Adrenal gland (tissue), 12 donors: ENCODE results near the gene LHFPL6. TPM values are rescaled to one million over a fixed set of nuclear protein-coding genes. Genes with fewer than 3 reads are reported as not detected.

Source experiments
- DNase-seq, 7 donors: peaks; one replicate each; pipeline ENCODE4 v3.0.0-alpha.2; 2019 to 2020
- H3K27ac ChIP-seq, 5 donors: fragments of 200-600 bp; sonication (generic) in 4 of 5; 1 replicate in 3 of 5; 2 replicates in 2 of 5; pipeline versions ENCODE4 v1.5.1 to v1.8.0; 2016 to 2020; ENCODE audit warnings: mild to moderate bottlenecking in 1 of 5
- H3K27me3 ChIP-seq: fragments of 200-600 bp; 2 replicates; pipeline ENCODE4 v1.8.0; 2021
- H3K36me3 ChIP-seq, 2 donors: fragments of 200-600 bp; replicated peaks in 1 of 2; 1 replicate in 1 of 2; 2 replicates in 1 of 2; pipeline versions ENCODE4 v1.5.1 to v1.8.0; 2018 to 2022
- H3K4me1 ChIP-seq, 2 donors: fragments of 200-600 bp; replicated peaks in 1 of 2; 1 replicate in 1 of 2; 2 replicates in 1 of 2; pipeline versions ENCODE4 v1.5.1 to v1.8.0; 2018 to 2021
- H3K4me3 ChIP-seq, 4 donors: fragments of 200-600 bp; sonication (generic) in 3 of 4; one replicate each; pipeline ENCODE4 v1.5.1; 2016 to 2018
- H3K9me3 ChIP-seq, 3 donors: fragments of 200-600 bp; sonication (generic) in 1 of 3; replicated peaks in 1 of 3; 1 replicate in 2 of 3; 2 replicates in 1 of 3; pipeline versions ENCODE4 v1.5.1 to v1.8.0; 2016 to 2021
- CTCF ChIP-seq, 6 experiments: fragments of 450-650 bp in 4 of 6; fragments of 200-600 bp in 2 of 6; sonication (generic) in 1 of 6; IDR thresholded peaks; 1 replicate in 5 of 6; 2 replicates in 1 of 6; pipeline versions ENCODE4 v1.5.1 to v1.8.0; 2016 to 2021; ENCODE audit warnings: antibody characterized with exemption in 6 of 6, mild to moderate bottlenecking in 2 of 6, moderate library complexity in 1 of 6
- POLR2A ChIP-seq, 2 donors: fragments of 450-650 bp; IDR thresholded peaks; one replicate each; pipeline ENCODE4 v1.6.1; 2017; ENCODE audit warnings: antibody characterized with exemption in 2 of 2, mild to moderate bottlenecking in 2 of 2, moderate library complexity in 1 of 2
- WGBS, 4 donors: extraction: QIAGEN DNeasy Blood & Tissue Kit in 2 of 4; methylation state at CpG; one replicate each; pipeline versions ENCODE4 v1.1.5 to v1.1.7; 2013 to 2017; 5-methylcytosine and 5-hydroxymethylcytosine counted together
- intact Hi-C, 2 donors: fragments of 100-400 bp; cut with DNase I; formaldehyde crosslinking; loops; one replicate each; pipeline versions ENCODE4 v1.14.1 to v1.15.0; 2022 to 2023
- polyA plus RNA-seq, 3 donors: library from polyadenylated mRNA; stranded (reverse); fragments of 200-250 nt in 2 of 3; fragments of 350-450 nt in 1 of 3; fragmentation: Illumina TruSeq in 1 of 3; extraction: RNeasy Lipid Tissue Mini Kit (QIAGEN cat#74804) in 1 of 3; gene quantifications; one replicate each; pipeline ENCODE4 v1.2.3, GENCODE V29; 2013 to 2014
- total RNA-seq, 9 donors: library from RNA; depleted of rRNA in 4 of 9; stranded (reverse); fragments of >200 nt in 4 of 9; fragments of 120-200 nt in 1 of 9; fragmentation: NEBNext Ultra II Directional in 1 of 9; extraction: Animal tissue kit (Norgen Biotek cat#: 25700) in 1 of 9; gene quantifications; one replicate each; pipeline versions ENCODE4 v1.1.0 to v1.2.4, GENCODE V29; 2013 to 2023
- donor health status: healthy with polysubstance abuse.
- donor health status: Bipolar disorder and iron deficiency.
- donor health status: DM: yes; HTN: yes; CAD: no.
- donor health status: DM: no; HTN: no; CAD: no.
- donor health status: DM: no; HTN: no; CAD: no.
- donor health status: DM: yes; HTN: yes; CAD: no.

The LHFPL6 gene
- total and polyA plus RNA-seq, 12 donors, result 28.9 to 113 (median 46.6) TPM

DNA sequence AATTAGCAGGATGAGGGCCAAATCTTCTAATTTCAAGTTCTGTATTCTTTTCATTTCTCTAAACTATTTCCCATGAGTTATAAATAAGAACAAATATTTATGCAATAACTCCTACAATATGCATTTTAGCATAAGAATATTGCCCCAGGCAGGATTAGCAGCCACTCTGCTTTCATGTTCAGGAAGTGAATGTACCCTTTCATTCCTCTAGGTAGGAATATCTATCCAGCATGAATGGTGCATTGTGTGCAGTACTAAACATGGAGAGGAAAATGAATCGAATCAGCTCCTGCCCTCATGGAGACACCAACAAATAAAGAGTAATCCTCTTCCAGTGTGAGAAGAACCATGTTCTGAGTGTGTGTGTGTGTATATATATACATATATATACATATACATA lies 41.0 kb downstream of the LHFPL6 start:
- Histone ChIP-seq H3K36me3 (no peaks in the 10 kb centered on the region), H3K27me3 (no peaks in the 10 kb centered on the region), H3K4me1 (peaks cover 0 to 5% of the 10 kb centered on the region in 2 donors), H3K4me3 (no peak overlapping the region), H3K27ac (no peak overlapping the region), H3K9me3 (no peaks in the 10 kb centered on the region)
- DNase-seq, result no peak
- intact Hi-C loops, result no loop called here
- WGBS, 4 donors, result 18 to 94% (median 88%) methylated on average over 1 of the region's 1 CpG
- TF ChIP-seq POLR2A (IDR thresholded peaks at IDR 0.05) (no peak), CTCF (IDR thresholded peaks at IDR 0.05) (no peak)

GRCh38 chr13:39559847-39560246 lies 43.1 kb downstream of the LHFPL6 start:
- no peaks in the 10 kb centered on the region for H3K9me3 ChIP-seq
- no peaks in the 10 kb centered on the region for H3K27me3 ChIP-seq
- peaks cover 0 to 2% of the 10 kb centered on the region in 2 donors for H3K4me1 ChIP-seq
- no peak overlapping the region for H3K4me3 ChIP-seq
- no peak for TF ChIP-seq POLR2A (IDR thresholded peaks at IDR 0.05)
- TF ChIP-seq CTCF (IDR thresholded peaks at IDR 0.05), result no peak
- WGBS, 4 donors, result 86 to 92% (median 89%) methylated on average over 3 of the region's 3 CpGs
- H3K27ac ChIP-seq, result no peak overlapping the region
- DNase-seq, result no peak
- intact Hi-C loops, result no loop called here
- no peaks in the 10 kb centered on the region for H3K36me3 ChIP-seq

DNA sequence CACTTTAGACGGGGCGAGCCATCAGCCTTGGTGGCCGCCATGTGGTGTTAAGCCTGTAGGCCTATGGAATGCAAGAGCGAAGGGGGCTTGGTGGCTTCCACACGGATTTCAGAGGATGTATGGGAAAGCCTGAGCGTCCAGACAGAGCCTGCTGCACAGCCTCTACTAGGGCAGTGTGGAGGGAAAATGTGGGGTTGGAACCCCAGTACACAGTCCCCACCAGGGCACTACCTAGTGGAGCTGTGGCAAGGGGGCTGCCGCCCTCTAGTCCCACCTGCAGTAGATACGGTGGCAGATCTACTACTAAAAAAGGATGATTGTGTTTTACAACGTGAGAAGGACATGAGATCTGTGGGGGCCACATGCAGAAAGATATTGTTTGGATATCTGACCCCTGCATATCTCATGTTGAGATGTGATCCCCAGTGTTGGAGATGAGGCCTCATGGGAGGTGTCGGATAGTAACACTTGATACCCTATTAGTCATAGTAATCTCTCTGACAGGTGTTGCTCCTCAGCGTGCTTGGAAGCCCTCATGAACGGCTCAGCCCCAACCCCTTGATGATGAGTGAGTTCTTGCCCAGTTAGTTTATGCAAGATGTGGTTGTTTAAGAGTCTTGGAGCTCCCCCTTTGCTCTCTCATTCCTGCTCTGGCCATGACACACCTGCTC lies 45.6 kb downstream of the LHFPL6 start:
- Histone ChIP-seq H3K27me3 (no peaks in the 10 kb centered on the region), H3K4me3 (no peak overlapping the region), H3K27ac (no peak overlapping the region), H3K36me3 (no peaks in the 10 kb centered on the region), H3K9me3 (no peaks in the 10 kb centered on the region), H3K4me1 (no peaks in the 10 kb centered on the region)
- TF ChIP-seq POLR2A (IDR thresholded peaks at IDR 0.05) (no peak), CTCF (IDR thresholded peaks at IDR 0.05) (no peak)
- 89 to 93% (median 91%) methylated on average over 10 to 12 of the region's 12 CpGs for WGBS, 4 donors
- intact Hi-C loops, result no loop called here
- no peak for DNase-seq

- H3K36me3 ChIP-seq, result no peaks in the 10 kb centered on the region
- no peaks in the 10 kb centered on the region for H3K4me1 ChIP-seq
- no peak for DNase-seq
- H3K9me3 ChIP-seq, result no peaks in the 10 kb centered on the region
- no peak overlapping the region for H3K4me3 ChIP-seq
- 92 to 100% (median 95%) methylated on average over 1 of the region's 1 CpG for WGBS, 4 donors
- no peak for TF ChIP-seq CTCF (IDR thresholded peaks at IDR 0.05)
- no peak for TF ChIP-seq POLR2A (IDR thresholded peaks at IDR 0.05)
- intact Hi-C loops, result no loop called here
- no peaks in the 10 kb centered on the region for H3K27me3 ChIP-seq
- H3K27ac ChIP-seq, result no peak overlapping the region
Observed at GRCh38 chr13:39556866-39557265, 46.1 kb downstream of the LHFPL6 start.
